M059J (cell line): ENCODE measurements around the gene CLEC16A. TPM values are rescaled to one million over a fixed set of nuclear protein-coding genes. Genes with fewer than 3 reads are reported as not detected.

ENCODE experiments used
- DNase-seq: peaks from one replicate; pipeline ENCODE4 v3.0.0-alpha.2; 2012; ENCODE audit warnings: low read depth
- total RNA-seq: library from RNA; depleted of rRNA; stranded (reverse); fragments of >200 nt; shearing (Covaris generic); gene quantifications from 2 replicates; pipeline ENCODE4 v1.2.3, GENCODE V29; 2014

The CLEC16A gene
- total RNA-seq, 1 experiment from 2014 or later: 15.6 TPM

GRCh38 chr16:11060842-11061241 is 116.5 kb downstream of the CLEC16A start:
- DNase-seq: no peak

GRCh38 chr16:11061629-11062270 is 117.4 kb downstream of the CLEC16A start:
- DNase-seq: no peak

- DNase-seq: no peak
Observed at GRCh38 chr16:11063448-11064201, 119.3 kb downstream of the CLEC16A start.

GRCh38 chr16:11064202-11064540 is 119.8 kb downstream of the CLEC16A start:
- no peak for DNase-seq

GRCh38 chr16:11064851-11065250 is 120.5 kb downstream of the CLEC16A start:
- DNase-seq: no peak

GRCh38 chr16:11066261-11066870 is 122.0 kb downstream of the CLEC16A start:
- no peak for DNase-seq

GRCh38 chr16:11067266-11067665 is 122.9 kb downstream of the CLEC16A start:
- DNase-seq: no peak

- no peak for DNase-seq
Observed at GRCh38 chr16:11067697-11068141, 123.4 kb downstream of the CLEC16A start.

- DNase-seq: no peak
Observed at GRCh38 chr16:11071829-11072228, 127.5 kb downstream of the CLEC16A start.

- DNase-seq: peak; percentile 31
Observed at GRCh38 chr16:11072420-11073153, 128.2 kb downstream of the CLEC16A start.

- DNase-seq: no peak
Observed at GRCh38 chr16:11073407-11073999, 129.1 kb downstream of the CLEC16A start.

GRCh38 chr16:11074131-11074530 is 129.8 kb downstream of the CLEC16A start:
- DNase-seq: no peak

- DNase-seq: no peak
Observed at GRCh38 chr16:11075163-11075562, 130.8 kb downstream of the CLEC16A start.

GRCh38 chr16:11076259-11077018 is 132.1 kb downstream of the CLEC16A start:
- no peak for DNase-seq

- DNase-seq: peak; percentile 93
Observed at GRCh38 chr16:11078812-11079459, 134.6 kb downstream of the CLEC16A start.

GRCh38 chr16:11079652-11080187 is 135.4 kb downstream of the CLEC16A start:
- DNase-seq: peak; percentile 94

GRCh38 chr16:11080327-11080967 is 136.1 kb downstream of the CLEC16A start:
- no peak for DNase-seq

GRCh38 chr16:11080999-11081630 is 136.8 kb downstream of the CLEC16A start:
- DNase-seq: no peak
